Activated B cell treated with CpG ODN at 0.5 μM for 24 hours (primary cell): Measurements from ENCODE around the gene KANTR. TPM values are rescaled to one million over a fixed set of nuclear protein-coding genes. Genes with fewer than 3 reads are reported as not detected.

ENCODE experiments used
- ATAC-seq: fragments of 200-7000 bp; cut with Tn5 transposase; one replicate; pipeline ENCODE4 v1.10.0; 2021; ENCODE audit warnings: low read depth, mild to moderate bottlenecking, moderate library complexity
- CTCF ChIA-PET: fragments of 350-600 bp; sonication (Branson Sonifier 250); formaldehyde crosslinking; loops from one replicate; lab custom pipeline; 2021; ENCODE audit warnings: antibody characterized with exemption; lab: Charles Lee
- POLR2A ChIA-PET: fragments of 350-600 bp; sonication (Branson Sonifier 250); formaldehyde crosslinking; loops from one replicate; lab custom pipeline; 2021; ENCODE audit warnings: antibody characterized with exemption; lab: Charles Lee
- DNase-seq: peaks from one replicate; pipeline ENCODE4 v3.0.0; 2022
- H3K27ac Mint-ChIP-seq: one replicate; pipeline ENCODE4 v1.8.0; 2020; ENCODE audit warnings: mixed read lengths
- H3K27me3 Mint-ChIP-seq: one replicate; pipeline ENCODE4 v1.8.0; 2021; ENCODE audit warnings: mixed read lengths
- H3K36me3 Mint-ChIP-seq: one replicate; pipeline ENCODE4 v1.8.0; 2021; ENCODE audit warnings: low read depth, mixed read lengths
- H3K4me1 Mint-ChIP-seq: one replicate; pipeline ENCODE4 v1.8.0; 2021; ENCODE audit warnings: mixed read lengths
- H3K4me3 Mint-ChIP-seq: one replicate; pipeline ENCODE4 v1.8.0; 2020; ENCODE audit warnings: mild to moderate bottlenecking, mixed read lengths
- H3K9me3 Mint-ChIP-seq: one replicate; pipeline ENCODE4 v1.8.0; 2020; ENCODE audit warnings: mixed read lengths
- CTCF ChIP-seq: fragments of 200-600 bp; IDR thresholded peaks from one replicate; pipeline ENCODE4 v1.8.0; 2022; ENCODE audit warnings: antibody characterized with exemption, mild to moderate bottlenecking
- intact Hi-C: fragments of 100-400 bp; cut with micrococcal nuclease; formaldehyde crosslinking; loops from one replicate; pipeline ENCODE4 v1.15.1; 2024
- total RNA-seq: library from RNA; stranded (reverse); gene quantifications from 2 replicates; pipeline ENCODE4 v1.2.3, GENCODE V29; 2022

KANTR gene
- total RNA-seq, 1 donor from 2014 or later: 12.0 TPM

- DNase-seq (no peak), ATAC-seq (no peak)
- peaks cover 37% of the 10 kb centered on the region for H3K36me3 Mint-ChIP-seq
- peaks cover 46% of the 10 kb centered on the region for H3K4me1 Mint-ChIP-seq
- ChIA-PET POLR2A (no interaction called here), CTCF (no interaction called here)
- H3K4me3 Mint-ChIP-seq: no peak overlapping the region
- TF ChIP-seq CTCF: no peak
- no peak overlapping the region for H3K27ac Mint-ChIP-seq
- no peaks in the 10 kb centered on the region for H3K27me3 Mint-ChIP-seq
- no peaks in the 10 kb centered on the region for H3K9me3 Mint-ChIP-seq
- intact Hi-C loops: loop anchor here (5.0 to 10.0 kb wide), 6 partner anchors 142 to 1722 kb away; partner anchors contain the start of genes HUWE1, KDM5C, MAGED2 and PHF8
These were observed 9.1 kb upstream of the KANTR start for GRCh38 chrX:53084863-53085262.

GRCh38 chrX:53085661-53086229, 8.2 kb upstream of the KANTR start:
- no peak for ATAC-seq
- TF ChIP-seq CTCF: no peak
- no peak for DNase-seq
- H3K36me3 Mint-ChIP-seq: peaks cover 37% of the 10 kb centered on the region
- no peak overlapping the region for H3K4me3 Mint-ChIP-seq
- ChIA-PET CTCF (no interaction called here), POLR2A (interaction anchor here (1.4 kb wide), 1 partner anchor 13 kb away, joined by 3 read pairs; no protein-coding TSS in a partner anchor)
- H3K9me3 Mint-ChIP-seq: no peaks in the 10 kb centered on the region
- H3K27me3 Mint-ChIP-seq: no peaks in the 10 kb centered on the region
- no peak overlapping the region for H3K27ac Mint-ChIP-seq
- intact Hi-C loops: loop anchor here (5.0 to 10.0 kb wide), 2 partner anchors 599 to 1598 kb away; partner anchors contain the start of gene HUWE1
- H3K4me1 Mint-ChIP-seq: peaks cover 44% of the 10 kb centered on the region

GRCh38 chrX:53086464-53086863, 7.5 kb upstream of the KANTR start:
- peaks cover 41% of the 10 kb centered on the region for H3K4me1 Mint-ChIP-seq
- peak overlapping the region; percentile 19 for H3K4me3 Mint-ChIP-seq
- POLR2A ChIA-PET: interaction anchor here (1.4 kb wide), 1 partner anchor 14 kb away, joined by 3 read pairs; no protein-coding TSS in a partner anchor
- no peak for TF ChIP-seq CTCF
- no peaks in the 10 kb centered on the region for H3K9me3 Mint-ChIP-seq
- peaks cover 37% of the 10 kb centered on the region for H3K36me3 Mint-ChIP-seq
- H3K27me3 Mint-ChIP-seq: no peaks in the 10 kb centered on the region
- intact Hi-C loops: loop anchor here (5.0 to 10.0 kb wide), 2 partner anchors 598 to 1599 kb away; partner anchors contain the start of gene HUWE1
- ATAC-seq (no peak), DNase-seq (no peak)
- CTCF ChIA-PET: no interaction called here
- H3K27ac Mint-ChIP-seq: no peak overlapping the region

GRCh38 chrX:53087388-53087831, 6.5 kb upstream of the KANTR start:
- POLR2A ChIA-PET: no interaction called here
- DNase-seq (no peak), ATAC-seq (no peak)
- peaks cover 41% of the 10 kb centered on the region for H3K4me1 Mint-ChIP-seq
- intact Hi-C loops: loop anchor here (5.0 to 10.0 kb wide), 2 partner anchors 597 to 1600 kb away; partner anchors contain the start of gene HUWE1
- H3K27me3 Mint-ChIP-seq: no peaks in the 10 kb centered on the region
- no peak overlapping the region for H3K4me3 Mint-ChIP-seq
- H3K36me3 Mint-ChIP-seq: peaks cover 34% of the 10 kb centered on the region
- peak overlapping the region; percentile 66 for H3K27ac Mint-ChIP-seq
- TF ChIP-seq CTCF: no peak
- CTCF ChIA-PET: interaction anchor here (0.7 kb wide), 1 partner anchor 16 kb away, joined by 3 read pairs; no protein-coding TSS in a partner anchor
- H3K9me3 Mint-ChIP-seq: no peaks in the 10 kb centered on the region
